Aorta (tissue), 5 donors: Measurements from ENCODE around the gene GRK4. TPM values are rescaled to one million over a fixed set of nuclear protein-coding genes. Genes with fewer than 3 reads are reported as not detected.
A peak's percentile ranks its signal among the peaks of the same experiment; 100 is the strongest.

ENCODE experiments used
- ATAC-seq: fragments of 200-7000 bp; cut with Tn5 transposase; one replicate; pipeline ENCODE4 v1.9.1; 2022; ENCODE audit warnings: moderate library complexity; ENCODE audit not compliant: low FRiP score
- DNase-seq, 2 donors: peaks; one replicate each; pipeline ENCODE4 v3.0.0-alpha.2; 2020
- H3K27ac ChIP-seq, 2 donors: one replicate each; pipeline ENCODE4 v1.5.1; 2013; ENCODE audit warnings: low read length in 2 of 2, mild to moderate bottlenecking in 2 of 2, moderate library complexity in 2 of 2, control low read depth in 1 of 2, inconsistent platforms in 1 of 2, low read depth in 1 of 2
- H3K27me3 ChIP-seq, 2 donors: one replicate each; pipeline ENCODE4 v1.6.1; 2013; ENCODE audit warnings: control low read depth in 1 of 2, low read length in 1 of 2, mild to moderate bottlenecking in 1 of 2, moderate library complexity in 1 of 2; ENCODE audit not compliant: insufficient read depth in 2 of 2, control insufficient read depth in 1 of 2
- H3K36me3 ChIP-seq, 2 donors: one replicate each; pipeline ENCODE4 v1.6.1; 2013; ENCODE audit warnings: control low read depth in 1 of 2, low read length in 1 of 2, mild to moderate bottlenecking in 1 of 2; ENCODE audit not compliant: insufficient read depth in 2 of 2, control insufficient read depth in 1 of 2
- H3K4me1 ChIP-seq, 2 donors: one replicate each; pipeline ENCODE4 v1.6.1; 2013; ENCODE audit warnings: low read length in 2 of 2, control low read depth in 1 of 2, mild to moderate bottlenecking in 1 of 2, moderate library complexity in 1 of 2; ENCODE audit not compliant: insufficient read depth in 2 of 2, control insufficient read depth in 1 of 2
- H3K4me3 ChIP-seq, 2 donors: one replicate each; pipeline ENCODE4 v1.5.1; 2013; ENCODE audit warnings: low read length in 2 of 2, control low read depth in 1 of 2, mild to moderate bottlenecking in 1 of 2
- H3K9me3 ChIP-seq: one replicate; pipeline ENCODE4 v1.6.1; 2013; ENCODE audit warnings: mild to moderate bottlenecking, low read length; ENCODE audit not compliant: control insufficient read depth
- WGBS, 2 donors: extraction: QIAGEN DNeasy Blood & Tissue Kit; methylation state at CpG; one replicate each; pipeline ENCODE4 v1.1.7; 2013; 5-methylcytosine and 5-hydroxymethylcytosine counted together
- intact Hi-C, 2 donors: fragments of 100-400 bp; cut with DNase I; formaldehyde crosslinking; loops; one replicate each; pipeline versions ENCODE4 v1.14.2 to v1.15.0; 2022
- polyA plus RNA-seq, 2 donors: library from polyadenylated mRNA; stranded (reverse); fragments of 200-250 nt; gene quantifications; one replicate each; pipeline ENCODE4 v1.2.3, GENCODE V29; 2013
- total RNA-seq, 2 donors: library from RNA; stranded (reverse); fragmentation: NEBNext Ultra II Directional; extraction: Animal tissue kit (Norgen Biotek cat#: 25700); gene quantifications; one replicate each; pipeline ENCODE4 v1.2.1, GENCODE V29; 2021
- donor health status: healthy with polysubstance abuse.
- donor health status: Bipolar disorder and iron deficiency.
- donor health status: DM: no; HTN: no; CAD: no.
- donor health status: DM: no; HTN: no; CAD: no.
- donor health status: DM: yes; HTN: yes; CAD: no.

Gene GRK4
- total and polyA plus RNA-seq, 4 donors = 3.6 to 10.8 (median 7.2) TPM

GRCh38 chr4:3035249-3035648 is 71.9 kb downstream of the GRK4 start:
- no peak overlapping the region for H3K27ac ChIP-seq
- 91% methylated on average over 8 of the region's 8 CpGs for WGBS, 2 donors
- DNase-seq (no peak), ATAC-seq (no peak)
- no peaks in the 10 kb centered on the region for H3K36me3 ChIP-seq
- H3K27me3 ChIP-seq = no peaks in the 10 kb centered on the region
- H3K4me3 ChIP-seq = no peak overlapping the region
- no peaks in the 10 kb centered on the region for H3K9me3 ChIP-seq
- intact Hi-C loops = loop anchor here in 1 of 2 donors (5.0 to 10.0 kb wide), 2 partner anchors 70 to 273 kb away; partner anchors contain the start of genes GRK4 and NOP14
- H3K4me1 ChIP-seq = no peaks in the 10 kb centered on the region

- Histone ChIP-seq H3K4me3 (no peak overlapping the region), H3K27ac (no peak overlapping the region), H3K36me3 (no peaks in the 10 kb centered on the region), H3K27me3 (no peaks in the 10 kb centered on the region), H3K9me3 (no peaks in the 10 kb centered on the region), H3K4me1 (no peaks in the 10 kb centered on the region)
- ATAC-seq (no peak), DNase-seq (no peak)
- WGBS, 2 donors = 89 to 94% methylated on average over 6 of the region's 6 CpGs
- intact Hi-C loops = loop anchor here in 1 of 2 donors (5.0 to 10.0 kb wide), 2 partner anchors 71 to 273 kb away; partner anchors contain the start of genes GRK4 and NOP14
These were observed 72.3 kb downstream of the GRK4 start for GRCh38 chr4:3035674-3036073.

- WGBS, 2 donors = 87 to 89% methylated on average over 21 of the region's 21 CpGs
- H3K4me1 ChIP-seq = no peaks in the 10 kb centered on the region
- H3K27me3 ChIP-seq = no peaks in the 10 kb centered on the region
- ATAC-seq (no peak), DNase-seq (no peak)
- intact Hi-C loops = loop anchor here in 1 of 2 donors (5.0 to 10.0 kb wide), 2 partner anchors 72 to 274 kb away; partner anchors contain the start of genes GRK4 and NOP14
- no peak overlapping the region for H3K27ac ChIP-seq
- no peak overlapping the region for H3K4me3 ChIP-seq
- no peaks in the 10 kb centered on the region for H3K36me3 ChIP-seq
- H3K9me3 ChIP-seq = no peaks in the 10 kb centered on the region
These were observed 73.0 kb downstream of the GRK4 start for GRCh38 chr4:3036131-3036952.

- Histone ChIP-seq H3K4me3 (no peak overlapping the region), H3K36me3 (no peaks in the 10 kb centered on the region), H3K27ac (no peak overlapping the region), H3K9me3 (no peaks in the 10 kb centered on the region), H3K27me3 (no peaks in the 10 kb centered on the region), H3K4me1 (no peaks in the 10 kb centered on the region)
- DNase-seq = peak in 1 of 2 donors; percentile 78
- no peak for ATAC-seq
- 16 to 26% methylated on average over 6 of the region's 6 CpGs for WGBS, 2 donors
- intact Hi-C loops = loop anchor here in 1 of 2 donors (5.0 to 10.0 kb wide), 2 partner anchors 73 to 276 kb away; partner anchors contain the start of genes GRK4 and NOP14
These were observed 74.6 kb downstream of the GRK4 start for GRCh38 chr4:3037957-3038461.

DNA sequence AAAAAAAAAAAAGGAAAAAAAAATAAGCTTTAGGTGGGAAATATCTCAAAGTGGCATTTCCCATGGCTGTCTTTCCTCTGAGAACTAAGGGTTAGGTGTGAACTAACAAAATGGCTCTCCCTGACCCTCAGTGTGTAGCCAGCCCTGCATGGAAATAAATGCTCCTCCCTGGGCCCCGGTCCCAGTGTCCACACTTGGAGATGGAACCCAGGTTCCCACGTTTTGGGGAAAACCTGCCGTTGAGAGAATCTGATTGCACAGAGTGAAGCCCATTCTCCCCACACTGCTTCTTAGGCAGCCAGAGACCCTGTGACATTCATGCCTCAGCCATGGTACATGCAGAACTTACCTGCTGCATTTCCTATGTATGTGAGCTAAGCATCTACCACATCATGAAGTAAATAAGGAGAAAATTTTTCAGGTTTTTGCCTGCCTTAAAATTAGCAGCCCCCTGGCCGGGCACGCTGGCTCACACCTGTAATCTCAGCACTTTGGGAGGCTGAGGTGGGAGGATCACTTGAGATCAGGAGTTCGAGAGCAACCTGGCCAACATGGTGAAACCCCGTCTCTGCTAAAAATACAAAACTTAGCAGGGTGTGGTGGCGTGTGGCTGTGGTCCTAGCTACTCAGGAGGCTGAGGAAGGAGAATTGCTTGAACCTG is 76.5 kb downstream of the GRK4 start:
- Histone ChIP-seq H3K4me3 (no peak overlapping the region), H3K4me1 (no peaks in the 10 kb centered on the region), H3K9me3 (no peaks in the 10 kb centered on the region), H3K27me3 (no peaks in the 10 kb centered on the region), H3K27ac (no peak overlapping the region), H3K36me3 (no peaks in the 10 kb centered on the region)
- DNase-seq (peak in 1 of 2 donors; percentile 30), ATAC-seq (no peak)
- WGBS, 2 donors = 90 to 92% methylated on average over 8 of the region's 8 CpGs
- intact Hi-C loops = loop anchor here in 1 of 2 donors (5.0 to 10.0 kb wide), 2 partner anchors 75 to 278 kb away; partner anchors contain the start of genes GRK4 and NOP14

DNA sequence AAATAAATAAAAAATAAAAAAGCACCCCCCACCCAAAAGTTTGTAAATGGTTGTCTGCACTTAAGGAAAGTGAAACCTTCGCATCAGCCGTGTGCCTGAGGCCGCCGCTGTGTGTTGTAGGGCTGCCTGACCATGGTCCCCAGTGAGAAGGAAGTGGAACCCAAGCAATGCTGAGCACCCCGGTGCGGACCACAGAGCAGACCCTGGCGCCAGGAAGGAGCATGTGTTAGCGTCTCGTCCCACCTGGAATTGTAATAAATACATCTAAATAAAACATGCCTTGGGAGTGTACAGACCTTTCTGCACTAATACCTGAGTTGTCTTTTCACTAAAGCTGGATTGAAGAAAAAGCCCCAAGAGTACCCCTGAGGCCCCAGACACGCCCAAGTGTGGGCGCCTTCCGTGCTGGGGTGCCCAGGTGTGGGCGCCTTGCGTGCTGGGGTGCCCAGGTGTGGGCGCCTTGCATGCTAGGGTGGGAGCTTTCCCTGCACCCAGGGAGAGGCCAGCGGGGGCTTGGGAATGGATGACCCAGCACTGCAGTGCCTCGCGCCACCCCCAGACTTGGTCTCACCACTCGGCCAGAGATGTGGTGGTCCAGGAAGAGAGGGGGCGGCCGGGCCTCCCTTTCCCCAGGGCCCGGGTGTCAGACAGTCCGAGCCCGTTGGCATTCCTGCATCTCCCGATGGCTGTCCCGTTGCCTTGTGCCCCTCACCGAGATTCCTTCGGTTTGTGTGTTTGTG is 77.3 kb downstream of the GRK4 start:
- Histone ChIP-seq H3K36me3 (no peaks in the 10 kb centered on the region), H3K9me3 (no peaks in the 10 kb centered on the region), H3K4me3 (no peak overlapping the region), H3K27me3 (no peaks in the 10 kb centered on the region), H3K4me1 (no peaks in the 10 kb centered on the region), H3K27ac (no peak overlapping the region)
- intact Hi-C loops = no loop called here
- 89 to 92% methylated on average over 24 to 28 of the region's 28 CpGs for WGBS, 2 donors
- no peak for DNase-seq
- no peak for ATAC-seq

GRCh38 chr4:3041192-3042142 is 78.1 kb downstream of the GRK4 start:
- no peaks in the 10 kb centered on the region for H3K27me3 ChIP-seq
- H3K27ac ChIP-seq = no peak overlapping the region
- no peaks in the 10 kb centered on the region for H3K9me3 ChIP-seq
- 12 to 36% methylated on average over 57 of the region's 57 CpGs for WGBS, 2 donors
- intact Hi-C loops = no loop called here
- DNase-seq (peak; percentile 84 to 86), ATAC-seq (peak; percentile 73)
- H3K36me3 ChIP-seq = no peaks in the 10 kb centered on the region
- H3K4me1 ChIP-seq = no peaks in the 10 kb centered on the region
- H3K4me3 ChIP-seq = peak overlapping the region; percentile 1 to 35
